ENCODE data around the gene MIP.
"Not testable (repeated sequence)": the region's sequence is repeated elsewhere in the genome, so short reads cannot be mapped to it uniquely, and the experiment has no call there.

The MIP gene

DNA sequence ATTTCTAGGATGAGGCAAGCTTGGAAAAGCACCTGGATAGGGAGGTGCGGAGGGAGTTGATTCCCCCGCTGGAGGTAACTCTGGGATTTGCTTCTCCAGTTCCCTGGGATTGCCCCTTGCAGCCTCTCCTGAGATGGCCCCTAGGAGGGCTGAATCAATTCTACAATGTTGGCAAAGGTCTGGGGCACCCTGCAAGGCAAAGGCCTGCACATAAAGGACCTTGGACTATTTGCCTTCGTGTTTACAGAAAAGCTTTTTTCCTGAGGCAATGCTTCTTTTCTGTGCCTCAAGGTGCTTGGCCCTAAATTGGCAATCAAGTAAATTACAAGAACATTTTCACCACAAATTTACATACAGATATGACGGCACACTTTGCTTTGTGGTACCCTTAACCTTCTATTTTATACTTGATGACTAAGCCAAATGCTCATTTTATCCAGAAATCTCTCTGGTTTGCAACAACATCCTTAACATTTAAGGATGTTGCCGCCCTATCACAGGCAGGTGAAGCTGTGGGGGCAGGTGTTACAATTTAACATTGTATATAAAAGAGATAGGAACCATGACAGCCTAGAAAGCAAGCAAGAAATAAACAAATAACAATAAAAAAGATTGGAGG, 45.5 kb downstream of the MIP start:
- no peak overlapping the region for H3K4me3 ChIP-seq (ENCODE audit: low read length)
- no CpG with 5 or more reads among the region's 5 CpGs for WGBS (ENCODE audit: extremely low coverage, insufficient coverage, low lambda C conversion rate)
- H4K8ac ChIP-seq (ENCODE audit: low read depth, low read length): no peak overlapping the region
- no peak overlapping the region for H2AK5ac ChIP-seq (ENCODE audit: low read length)
- no peak overlapping the region for H3K9ac ChIP-seq (ENCODE audit: low read length)
- no peak overlapping the region for H3K4me2 ChIP-seq (ENCODE audit: low read length)
- H2BK5ac ChIP-seq (ENCODE audit: low read length): no peak overlapping the region
- no peak overlapping the region for H3K4ac ChIP-seq (ENCODE audit: low read depth, low read length)
- no peaks in the 10 kb centered on the region for H3K36me3 ChIP-seq (ENCODE audit: control insufficient read depth, insufficient read depth, low read length)
- H3K4me1 ChIP-seq (ENCODE audit: control insufficient read depth, low read depth, low read length): no peaks in the 10 kb centered on the region
- H3K56ac ChIP-seq (ENCODE audit: low read length): no peak overlapping the region
- no peak overlapping the region for H2BK120ac ChIP-seq (ENCODE audit: low read depth, low read length)
- H2BK15ac ChIP-seq (replicated peaks; ENCODE audit: low read depth): no peak overlapping the region
- no peak for DNase-seq
- no peak overlapping the region for H3K23ac ChIP-seq (ENCODE audit: low read length)
- H3K27ac ChIP-seq (ENCODE audit: low read depth, low read length): no peak overlapping the region
- no peaks in the 10 kb centered on the region for H3K27me3 ChIP-seq (ENCODE audit: insufficient read depth, low read length, poor library complexity)
- no peak overlapping the region for H3K18ac ChIP-seq (ENCODE audit: low read length)
- no peaks in the 10 kb centered on the region for H3K79me1 ChIP-seq (ENCODE audit: low read length)
- no peak overlapping the region for H4K5ac ChIP-seq (ENCODE audit: low read length)
- no peaks in the 10 kb centered on the region for H3K79me2 ChIP-seq (ENCODE audit: control insufficient read depth, insufficient read depth, low read length)

GRCh38 chr12:56404227-56404626, 50.2 kb downstream of the MIP start:
- H3K56ac ChIP-seq (ENCODE audit: low read length); H3K4me2 ChIP-seq (ENCODE audit: low read length); H3K4me1 ChIP-seq (ENCODE audit: control insufficient read depth, low read depth, low read length); DNase-seq; H3K79me1 ChIP-seq (ENCODE audit: low read length); H3K27ac ChIP-seq (ENCODE audit: low read depth, low read length); H4K5ac ChIP-seq (ENCODE audit: low read length); H3K23ac ChIP-seq (ENCODE audit: low read length); H2BK5ac ChIP-seq (ENCODE audit: low read length); H2BK120ac ChIP-seq (ENCODE audit: low read depth, low read length); H3K9ac ChIP-seq (ENCODE audit: low read length); H2BK15ac ChIP-seq (replicated peaks; ENCODE audit: low read depth); H3K27me3 ChIP-seq (ENCODE audit: insufficient read depth, low read length, poor library complexity); H3K79me2 ChIP-seq (ENCODE audit: control insufficient read depth, insufficient read depth, low read length); H3K18ac ChIP-seq (ENCODE audit: low read length); H3K4ac ChIP-seq (ENCODE audit: low read depth, low read length); H3K36me3 ChIP-seq (ENCODE audit: control insufficient read depth, insufficient read depth, low read length); H3K4me3 ChIP-seq (ENCODE audit: low read length); H2AK5ac ChIP-seq (ENCODE audit: low read length); H4K8ac ChIP-seq (ENCODE audit: low read depth, low read length): not testable (repeated sequence)
- WGBS (ENCODE audit: extremely low coverage, insufficient coverage, low lambda C conversion rate): no CpG with 5 or more reads among the region's 3 CpGs

GRCh38 chr12:56401612-56402011, 52.8 kb downstream of the MIP start:
- H3K79me1 ChIP-seq (ENCODE audit: low read length); H3K9ac ChIP-seq (ENCODE audit: low read length); H4K5ac ChIP-seq (ENCODE audit: low read length); H3K79me2 ChIP-seq (ENCODE audit: control insufficient read depth, insufficient read depth, low read length); H3K27ac ChIP-seq (ENCODE audit: low read depth, low read length); H3K56ac ChIP-seq (ENCODE audit: low read length); H3K4me3 ChIP-seq (ENCODE audit: low read length); H3K23ac ChIP-seq (ENCODE audit: low read length); H3K36me3 ChIP-seq (ENCODE audit: control insufficient read depth, insufficient read depth, low read length); H3K4ac ChIP-seq (ENCODE audit: low read depth, low read length); H2BK120ac ChIP-seq (ENCODE audit: low read depth, low read length); H3K4me1 ChIP-seq (ENCODE audit: control insufficient read depth, low read depth, low read length); H3K27me3 ChIP-seq (ENCODE audit: insufficient read depth, low read length, poor library complexity); H2BK5ac ChIP-seq (ENCODE audit: low read length); H3K18ac ChIP-seq (ENCODE audit: low read length); H4K8ac ChIP-seq (ENCODE audit: low read depth, low read length); H3K4me2 ChIP-seq (ENCODE audit: low read length); H2BK15ac ChIP-seq (replicated peaks; ENCODE audit: low read depth); DNase-seq; H2AK5ac ChIP-seq (ENCODE audit: low read length): not testable (repeated sequence)

DNA sequence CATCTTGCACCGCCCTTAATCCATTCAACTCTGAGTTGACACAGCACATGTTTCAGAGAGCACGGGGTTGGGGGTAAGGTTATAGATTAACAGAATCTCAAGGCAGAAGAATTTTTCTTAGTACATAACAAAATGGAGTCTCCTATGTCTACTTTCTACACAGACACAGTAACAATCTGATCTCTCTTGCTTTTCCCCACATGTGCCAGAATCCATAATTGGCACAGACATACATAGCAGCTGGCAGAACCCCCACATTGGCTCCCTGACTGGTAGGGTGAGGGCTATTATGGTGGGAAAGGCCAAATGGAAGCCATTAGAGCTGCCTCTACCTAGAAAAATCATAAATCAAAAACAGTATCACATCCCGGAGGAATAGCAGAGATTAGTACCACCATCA, 53.3 kb downstream of the MIP start:
- H4K8ac ChIP-seq (ENCODE audit: low read depth, low read length); H2BK5ac ChIP-seq (ENCODE audit: low read length); H3K4me1 ChIP-seq (ENCODE audit: control insufficient read depth, low read depth, low read length); H3K23ac ChIP-seq (ENCODE audit: low read length); H2AK5ac ChIP-seq (ENCODE audit: low read length); H4K5ac ChIP-seq (ENCODE audit: low read length); H2BK120ac ChIP-seq (ENCODE audit: low read depth, low read length); H3K4me2 ChIP-seq (ENCODE audit: low read length); DNase-seq; H3K36me3 ChIP-seq (ENCODE audit: control insufficient read depth, insufficient read depth, low read length); H3K27me3 ChIP-seq (ENCODE audit: insufficient read depth, low read length, poor library complexity); H3K27ac ChIP-seq (ENCODE audit: low read depth, low read length); H2BK15ac ChIP-seq (replicated peaks; ENCODE audit: low read depth); H3K56ac ChIP-seq (ENCODE audit: low read length); H3K9ac ChIP-seq (ENCODE audit: low read length); H3K18ac ChIP-seq (ENCODE audit: low read length); H3K4ac ChIP-seq (ENCODE audit: low read depth, low read length); H3K79me1 ChIP-seq (ENCODE audit: low read length); H3K79me2 ChIP-seq (ENCODE audit: control insufficient read depth, insufficient read depth, low read length); H3K4me3 ChIP-seq (ENCODE audit: low read length): not testable (repeated sequence)
- no CpG with 5 or more reads among the region's 3 CpGs for WGBS (ENCODE audit: extremely low coverage, insufficient coverage, low lambda C conversion rate)

All from mesendoderm (in vitro differentiated cells).